Erythroblast (primary cell): ENCODE measurements around the gene DHRS12.

Experiments used
- GATA1 ChIP-seq: IDR thresholded peaks from 2 replicates; pipeline ENCODE4 v1.6.1; 2011; ENCODE audit warnings: low read depth, mild to moderate bottlenecking, control low read depth, low read length, moderate library complexity
- POLR2A ChIP-seq: IDR thresholded peaks from 2 replicates; pipeline ENCODE4 v1.6.1; 2011; ENCODE audit warnings: mild to moderate bottlenecking, low read length

DNA sequence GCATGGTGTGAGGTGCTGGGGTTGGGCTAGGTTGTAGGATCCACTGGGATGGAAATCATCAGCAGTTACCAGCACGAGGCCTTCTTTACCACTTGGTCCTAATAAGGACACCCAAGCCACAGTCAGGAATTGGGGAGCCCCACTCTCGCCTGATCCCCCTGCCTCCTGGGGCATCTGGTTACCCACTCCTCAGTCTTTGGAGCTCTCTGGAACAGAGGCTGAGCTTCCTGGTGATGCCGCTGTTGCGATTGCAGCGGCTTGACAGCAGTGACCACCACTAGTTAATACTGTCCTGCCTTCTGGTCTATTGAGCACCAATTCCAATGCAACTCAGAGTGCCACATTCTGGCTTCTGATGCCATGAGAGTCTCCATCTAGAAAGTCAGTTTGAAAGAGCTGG lies 27.6 kb upstream of the DHRS12 start:
- TF ChIP-seq POLR2A (no peak), GATA1 (no peak)
